Keratinocyte (primary cell): Measurements from ENCODE around the gene RNF182. TPM values are rescaled to one million over a fixed set of nuclear protein-coding genes. Genes with fewer than 3 reads are reported as not detected.

Experiments used
- DNase-seq: peaks from one replicate; pipeline ENCODE4 v3.0.0-alpha.2; 2011; ENCODE audit warnings: low read depth, missing footprints, low spot score
- FAIRE-seq: peaks from 2 replicates; lab custom pipeline; 2011; peaks lifted over from hg19 to GRCh38; lab: Jason Lieb, UNC
- H2AFZ ChIP-seq: 2 replicates; pipeline ENCODE4 v1.6.0; 2012; ENCODE audit warnings: low read length, control low read depth, inconsistent platforms; ENCODE audit not compliant: control insufficient read depth
- H3K27ac ChIP-seq: 2 replicates; pipeline ENCODE4 v1.5.1; 2011; ENCODE audit warnings: low read length; ENCODE audit not compliant: control insufficient read depth, insufficient read depth
- H3K27me3 ChIP-seq: 3 replicates; pipeline ENCODE4 v1.6.0; 2011; ENCODE audit warnings: low read length; ENCODE audit not compliant: control insufficient read depth, insufficient read depth; ENCODE audit errors: extremely low read depth
- H3K36me3 ChIP-seq, 2 experiments: 2 replicates in 1 of 2; 3 replicates in 1 of 2; pipeline ENCODE4 v1.5.1; 2011; ENCODE audit warnings: low read length in 2 of 2, mild to moderate bottlenecking in 1 of 2; ENCODE audit not compliant: control insufficient read depth in 2 of 2, insufficient read depth in 2 of 2; ENCODE audit errors: extremely low read depth in 1 of 2
- H3K4me1 ChIP-seq: 3 replicates; pipeline ENCODE4 v1.5.1; 2011; ENCODE audit warnings: low read length; ENCODE audit not compliant: control insufficient read depth, insufficient read depth; ENCODE audit errors: extremely low read depth
- H3K4me2 ChIP-seq: 3 replicates; pipeline ENCODE4 v1.6.0; 2011; ENCODE audit warnings: low read depth, low read length; ENCODE audit not compliant: control insufficient read depth, insufficient read depth; ENCODE audit errors: extremely low read depth
- H3K4me3 ChIP-seq, 3 experiments: fragments of 200-600 bp in 1 of 3; sonication (generic) in 1 of 3; 2 replicates in 2 of 3; 3 replicates in 1 of 3; pipeline ENCODE4 v1.5.1; 2011 to 2016; ENCODE audit warnings: low read length in 3 of 3, mild to moderate bottlenecking in 3 of 3, control low read depth in 2 of 3, inconsistent platforms in 1 of 3, low read depth in 1 of 3, mixed read lengths in 1 of 3, mixed run types in 1 of 3, moderate library complexity in 1 of 3; ENCODE audit not compliant: control insufficient read depth in 2 of 3, insufficient read depth in 2 of 3; ENCODE audit errors: extremely low read depth in 1 of 3
- H3K79me2 ChIP-seq: 2 replicates; pipeline ENCODE4 v1.6.0; 2012; ENCODE audit warnings: low read length; ENCODE audit not compliant: control insufficient read depth, insufficient read depth
- H3K9ac ChIP-seq: 3 replicates; pipeline ENCODE4 v1.6.0; 2011; ENCODE audit warnings: low read length; ENCODE audit not compliant: control insufficient read depth, insufficient read depth; ENCODE audit errors: extremely low read depth
- H3K9me1 ChIP-seq: 3 replicates; pipeline ENCODE4 v1.6.0; 2011; ENCODE audit warnings: low read length; ENCODE audit not compliant: control insufficient read depth, insufficient read depth; ENCODE audit errors: extremely low read depth
- H3K9me3 ChIP-seq: 2 replicates; pipeline ENCODE4 v1.5.1; 2012; ENCODE audit warnings: low read depth, low read length; ENCODE audit not compliant: control insufficient read depth
- H4K20me1 ChIP-seq: 3 replicates; pipeline ENCODE4 v1.6.0; 2011; ENCODE audit warnings: low read length; ENCODE audit not compliant: control insufficient read depth, insufficient read depth; ENCODE audit errors: extremely low read depth
- CTCF ChIP-seq, 3 experiments: IDR thresholded peaks in 1 of 3; conservative IDR thresholded peaks in 1 of 3; optimal IDR thresholded peaks in 1 of 3; 2 replicates in 2 of 3; 3 replicates in 1 of 3; pipeline versions ENCODE3 to v1.5.1; 2011; ENCODE audit warnings: low read length in 3 of 3, mild to moderate bottlenecking in 3 of 3, moderate library complexity in 2 of 3, control low read depth in 1 of 3, inconsistent platforms in 1 of 3; ENCODE audit not compliant: insufficient read depth in 2 of 3; ENCODE audit errors: extremely low read depth in 1 of 3
- EZH2 ChIP-seq: IDR thresholded peaks from one replicate; pipeline ENCODE4 v1.6.1; 2012; ENCODE audit warnings: inconsistent platforms, mild to moderate bottlenecking, low read length, moderate library complexity
- dilution Hi-C: fragments of 300-500 bp; cut with MboI; formaldehyde crosslinking; loops from one replicate; pipeline ENCODE4 v1.7.0; 2020; ENCODE audit warnings: low sequenced_read_pairs; ENCODE audit not compliant: extremely low pct_ligation_motif_present
- polyA plus RNA-seq, 5 experiments: library from polyadenylated mRNA; depleted of rRNA in 3 of 5; stranded (reverse) in 3 of 5; stranded (forward) in 1 of 5; unstranded in 1 of 5; fragments of >200 nt; gene quantifications; 1 replicate in 1 of 5; 2 replicates in 3 of 5; 3 replicates in 1 of 5; pipeline versions ENCODE4 v1.2.1 to v1.2.3, GENCODE V29; 2011 to 2012; ENCODE audit warnings: missing spikeins in 2 of 5, low read depth in 1 of 5, low replicate concordance in 1 of 5

The RNF182 gene
- polyA plus RNA-seq, 1 donor (not counting 4 experiments of a cell fraction or from before 2014, with no cell fraction given): 2.0 TPM

DNA sequence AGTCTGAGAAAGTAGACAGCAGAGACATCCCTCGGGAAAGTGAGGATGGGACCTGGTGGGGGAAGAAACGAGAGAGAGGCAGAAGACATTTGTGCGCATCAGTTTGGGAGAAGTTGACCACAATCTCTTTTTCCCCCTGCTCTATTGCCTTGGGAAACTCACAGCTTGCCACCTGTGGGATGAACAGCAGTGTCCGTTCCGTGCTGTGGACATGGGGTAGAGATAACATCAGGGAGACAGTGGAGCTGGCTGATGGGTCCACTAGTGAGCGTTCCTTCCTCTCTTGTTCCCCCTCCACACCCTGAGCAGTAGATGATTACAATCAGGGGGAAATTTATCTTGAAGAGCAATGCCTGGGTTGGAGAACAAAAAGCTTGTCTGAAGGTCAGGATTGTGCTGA is 21.8 kb upstream of the RNF182 start:
- Histone ChIP-seq H3K9ac (no peak overlapping the region), H3K4me1 (no peaks in the 10 kb centered on the region), H3K27ac (no peak overlapping the region), H3K27me3 (peaks cover 10% of the 10 kb centered on the region), H3K79me2 (no peaks in the 10 kb centered on the region), H2AFZ (no peak overlapping the region), H4K20me1 (no peaks in the 10 kb centered on the region), H3K4me3 (no peak overlapping the region), H3K36me3 (no peaks in the 10 kb centered on the region), H3K4me2 (no peak overlapping the region), H3K9me1 (no peaks in the 10 kb centered on the region), H3K9me3 (no peaks in the 10 kb centered on the region)
- FAIRE-seq (no peak), DNase-seq (no peak)
- TF ChIP-seq CTCF (optimal IDR thresholded peaks at IDR 0.05 in 1 of 3, IDR thresholded peaks at IDR 0.05 in 1 of 3, conservative IDR thresholded peaks at IDR 0.05 in 1 of 3; ENCODE audit: extremely low read depth in 1 of 3, insufficient read depth in 2 of 3, low read length in 3 of 3): no peak
- TF ChIP-seq EZH2: no peak
- dilution Hi-C loops: no loop called here

DNA sequence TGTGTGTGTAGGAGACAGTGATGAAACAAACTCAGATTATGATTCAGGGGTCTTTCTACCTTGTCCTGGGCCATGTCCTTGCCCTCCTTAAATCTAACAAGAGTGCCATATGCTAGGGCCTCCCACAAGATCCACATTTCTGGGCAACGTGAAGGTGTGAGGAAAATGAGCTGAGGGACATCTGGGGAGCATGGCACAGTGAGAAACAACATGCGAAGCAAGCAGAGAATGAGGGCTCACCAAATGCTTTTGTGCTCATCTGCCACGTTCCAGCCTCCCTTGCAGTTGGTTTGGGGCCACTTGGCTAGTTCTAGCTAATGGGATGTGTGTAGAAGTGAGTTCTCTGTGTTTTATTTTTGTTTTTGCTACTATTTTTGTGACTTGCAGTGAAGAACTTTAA is 21.4 kb upstream of the RNF182 start:
- dilution Hi-C loops: no loop called here
- no peak overlapping the region for H3K27ac ChIP-seq
- no peak overlapping the region for H3K4me3 ChIP-seq
- no peak overlapping the region for H3K9ac ChIP-seq
- no peaks in the 10 kb centered on the region for H3K9me1 ChIP-seq
- H3K9me3 ChIP-seq: no peaks in the 10 kb centered on the region
- H3K36me3 ChIP-seq: no peaks in the 10 kb centered on the region
- DNase-seq (no peak), FAIRE-seq (no peak)
- no peaks in the 10 kb centered on the region for H3K4me1 ChIP-seq
- no peak overlapping the region for H2AFZ ChIP-seq
- H4K20me1 ChIP-seq: no peaks in the 10 kb centered on the region
- no peak overlapping the region for H3K4me2 ChIP-seq
- TF ChIP-seq EZH2 (no peak), CTCF (optimal IDR thresholded peaks at IDR 0.05 in 1 of 3, IDR thresholded peaks at IDR 0.05 in 1 of 3, conservative IDR thresholded peaks at IDR 0.05 in 1 of 3; ENCODE audit: extremely low read depth in 1 of 3, insufficient read depth in 2 of 3, low read length in 3 of 3) (no peak)
- no peaks in the 10 kb centered on the region for H3K79me2 ChIP-seq
- peaks cover 10% of the 10 kb centered on the region for H3K27me3 ChIP-seq
